Ascending aorta (tissue), 2 donors: ENCODE data around the gene GPR35. TPM values are rescaled to one million over a fixed set of nuclear protein-coding genes. Genes with fewer than 3 reads are reported as not detected.
"Not testable (repeated sequence)": the region's sequence is repeated elsewhere in the genome, so short reads cannot be mapped to it uniquely, and the experiment has no call there.

Source experiments
- DNase-seq, 2 donors: peaks; one replicate each; pipeline ENCODE4 v3.0.0-alpha.2; 2019; ENCODE audit warnings: low spot score in 2 of 2
- H3K27ac ChIP-seq, 2 donors: fragments of 200-600 bp; sonication (generic); one replicate each; pipeline ENCODE4 v1.5.1; 2016 to 2017; ENCODE audit warnings: mild to moderate bottlenecking in 1 of 2
- H3K27me3 ChIP-seq: fragments of 200-600 bp; sonication (generic); one replicate; pipeline ENCODE4 v1.5.1; 2017
- H3K36me3 ChIP-seq, 2 donors: fragments of 200-600 bp; sonication (generic); one replicate each; pipeline ENCODE4 v1.5.1; 2016
- H3K4me1 ChIP-seq, 2 donors: fragments of 200-600 bp; sonication (generic); one replicate each; pipeline ENCODE4 v1.5.1; 2016 to 2017; ENCODE audit warnings: mild to moderate bottlenecking in 1 of 2
- H3K4me3 ChIP-seq, 2 donors: fragments of 200-600 bp; sonication (generic); one replicate each; pipeline ENCODE4 v1.5.1; 2016 to 2017; ENCODE audit warnings: mild to moderate bottlenecking in 1 of 2
- H3K9me3 ChIP-seq, 2 donors: fragments of 200-600 bp; sonication (generic); one replicate each; pipeline ENCODE4 v1.5.1; 2016
- CTCF ChIP-seq, 3 experiments: fragments of 200-600 bp in 2 of 3; fragments of 450-650 bp in 1 of 3; sonication (generic) in 2 of 3; IDR thresholded peaks; one replicate each; pipeline ENCODE4 v1.5.1; 2016 to 2019; ENCODE audit warnings: antibody characterized with exemption in 3 of 3, mild to moderate bottlenecking in 1 of 3, moderate library complexity in 1 of 3
- intact Hi-C: fragments of 100-400 bp; cut with DNase I; formaldehyde crosslinking; loops from one replicate; pipeline ENCODE4 v1.15.1; 2023
- total RNA-seq: library from RNA; depleted of rRNA; stranded (reverse); fragments of >200 nt; gene quantifications from one replicate; pipeline ENCODE4 v1.1.0, GENCODE V29; 2016

Gene GPR35
- total RNA-seq, 1 donor from 2014 or later = not detected

- no peaks in the 10 kb centered on the region for H3K27me3 ChIP-seq
- DNase-seq = no peak
- no peaks in the 10 kb centered on the region for H3K9me3 ChIP-seq
- no peak for TF ChIP-seq CTCF (IDR thresholded peaks at IDR 0.05)
- no peaks in the 10 kb centered on the region for H3K4me1 ChIP-seq
- no peaks in the 10 kb centered on the region for H3K36me3 ChIP-seq
- intact Hi-C loops = no loop called here
- H3K27ac ChIP-seq = no peak overlapping the region
- H3K4me3 ChIP-seq = no peak overlapping the region
These were observed 24.1 kb downstream of the GPR35 start for GRCh38 chr2:240649331-240649730.

GRCh38 chr2:240650254-240650965 lies 25.1 kb downstream of the GPR35 start:
- no peaks in the 10 kb centered on the region for H3K27me3 ChIP-seq
- DNase-seq = no peak

GRCh38 chr2:240651185-240651584 lies 25.9 kb downstream of the GPR35 start:
- DNase-seq = no peak
- Histone ChIP-seq H3K27ac (no peak overlapping the region), H3K36me3 (no peaks in the 10 kb centered on the region), H3K9me3 (no peaks in the 10 kb centered on the region), H3K4me1 (no peaks in the 10 kb centered on the region), H3K27me3 (no peaks in the 10 kb centered on the region), H3K4me3 (no peak overlapping the region)
- no peak for TF ChIP-seq CTCF (IDR thresholded peaks at IDR 0.05)
- intact Hi-C loops = no loop called here

More at GRCh38 chr2:240650254-240650965, 25.1 kb downstream of the GPR35 start:
- no peak overlapping the region for H3K27ac ChIP-seq
- H3K4me3 ChIP-seq = no peak overlapping the region
- intact Hi-C loops = no loop called here
- no peaks in the 10 kb centered on the region for H3K9me3 ChIP-seq
- TF ChIP-seq CTCF (IDR thresholded peaks at IDR 0.05) = no peak
- H3K4me1 ChIP-seq = no peaks in the 10 kb centered on the region
- H3K36me3 ChIP-seq = no peaks in the 10 kb centered on the region

GRCh38 chr2:240655931-240656886 lies 30.9 kb downstream of the GPR35 start:
- Histone ChIP-seq H3K27me3 (no peaks in the 10 kb centered on the region), H3K4me1 (no peaks in the 10 kb centered on the region), H3K27ac (no peak overlapping the region), H3K36me3 (no peaks in the 10 kb centered on the region), H3K9me3 (no peaks in the 10 kb centered on the region), H3K4me3 (no peak overlapping the region)
- TF ChIP-seq CTCF (IDR thresholded peaks at IDR 0.05) = no peak
- intact Hi-C loops = no loop called here
- peak in 1 of 2 donors; percentile 62 for DNase-seq

- H3K27me3 ChIP-seq, H3K9me3 ChIP-seq, DNase-seq, H3K27ac ChIP-seq, H3K4me1 ChIP-seq, intact Hi-C loops, H3K36me3 ChIP-seq, H3K4me3 ChIP-seq: not testable (repeated sequence)
These were observed 34.6 kb downstream of the GPR35 start for GRCh38 chr2:240659883-240660282.

GRCh38 chr2:240662681-240663080 lies 37.4 kb downstream of the GPR35 start:
- Histone ChIP-seq H3K9me3 (peaks cover 0 to 5% of the 10 kb centered on the region in 2 donors), H3K36me3 (no peaks in the 10 kb centered on the region), H3K27me3 (no peaks in the 10 kb centered on the region), H3K27ac (no peak overlapping the region), H3K4me1 (no peaks in the 10 kb centered on the region), H3K4me3 (no peak overlapping the region)
- intact Hi-C loops = no loop called here
- no peak for TF ChIP-seq CTCF (IDR thresholded peaks at IDR 0.05)
- DNase-seq = no peak
